Liver (tissue), 9 donors: ENCODE data around the gene RALGAPB. TPM values are rescaled to one million over a fixed set of nuclear protein-coding genes. Genes with fewer than 3 reads are reported as not detected.

Source experiments
- DNase-seq: peaks from one replicate; pipeline ENCODE4 v3.0.0-alpha.2; 2017; ENCODE audit warnings: low spot score
- H3K27ac ChIP-seq, 2 donors: one replicate each; pipeline ENCODE4 v1.7.0; 2013; ENCODE audit warnings: inconsistent platforms in 2 of 2, low read length in 2 of 2, control low read depth in 1 of 2, low read depth in 1 of 2, mild to moderate bottlenecking in 1 of 2
- H3K27me3 ChIP-seq, 4 donors: one replicate each; pipeline versions ENCODE4 v1.6.1 to v1.7.0; 2013; ENCODE audit warnings: low read length in 3 of 4, inconsistent platforms in 1 of 4, mild to moderate bottlenecking in 1 of 4, moderate library complexity in 1 of 4; ENCODE audit not compliant: control insufficient read depth in 4 of 4, insufficient read depth in 4 of 4
- H3K36me3 ChIP-seq, 4 donors: one replicate each; pipeline versions ENCODE4 v1.6.1 to v1.7.0; 2013; ENCODE audit warnings: low read length in 3 of 4, mild to moderate bottlenecking in 3 of 4, low read depth in 1 of 4, moderate library complexity in 1 of 4; ENCODE audit not compliant: control insufficient read depth in 4 of 4, insufficient read depth in 3 of 4
- H3K4me1 ChIP-seq, 4 donors: one replicate each; pipeline versions ENCODE4 v1.6.1 to v1.7.0; 2013; ENCODE audit warnings: low read length in 3 of 4, mild to moderate bottlenecking in 3 of 4, moderate library complexity in 1 of 4; ENCODE audit not compliant: control insufficient read depth in 4 of 4, insufficient read depth in 4 of 4
- H3K4me3 ChIP-seq, 3 donors: one replicate each; pipeline versions ENCODE4 v1.6.1 to v1.7.0; 2013; ENCODE audit warnings: low read length in 3 of 3, control low read depth in 1 of 3, low read depth in 1 of 3, mild to moderate bottlenecking in 1 of 3
- H3K9ac ChIP-seq, 2 donors: one replicate each; pipeline ENCODE4 v1.7.0; 2013; ENCODE audit warnings: low read length in 2 of 2, mild to moderate bottlenecking in 2 of 2, moderate library complexity in 2 of 2, control low read depth in 1 of 2, low read depth in 1 of 2
- H3K9me3 ChIP-seq, 4 donors: one replicate each; pipeline versions ENCODE4 v1.6.1 to v1.7.0; 2013; ENCODE audit warnings: low read length in 3 of 4; ENCODE audit not compliant: control insufficient read depth in 4 of 4
- CTCF ChIP-seq: fragments of 150-350 bp; IDR thresholded peaks from 2 replicates; pipeline ENCODE4 v1.5.1; 2017; ENCODE audit warnings: improper control_type of control experiment, low read depth, low read length; ENCODE audit not compliant: missing input control
- EGR1 ChIP-seq, 2 donors: IDR thresholded peaks; 2 replicates each; pipeline ENCODE4 v1.6.1; 2016 to 2018; ENCODE audit warnings: antibody characterized with exemption in 2 of 2, low read depth in 2 of 2
- FOXA1 ChIP-seq: IDR thresholded peaks from 2 replicates; pipeline ENCODE4 v1.6.1; 2016; ENCODE audit warnings: antibody characterized with exemption
- FOXA2 ChIP-seq: IDR thresholded peaks from 2 replicates; pipeline ENCODE4 v1.6.1; 2016; ENCODE audit warnings: antibody characterized with exemption
- GABPA ChIP-seq, 2 donors: IDR thresholded peaks in 1 of 2; conservative IDR thresholded peaks in 1 of 2; 2 replicates each; pipeline ENCODE4 v1.6.1; 2016; ENCODE audit warnings: antibody characterized with exemption in 2 of 2, mild to moderate bottlenecking in 1 of 2, moderate library complexity in 1 of 2
- HNF4A ChIP-seq, 2 donors: conservative IDR thresholded peaks; 2 replicates each; pipeline ENCODE4 v1.6.1; 2016; ENCODE audit warnings: antibody characterized with exemption in 2 of 2, mild to moderate bottlenecking in 2 of 2
- HNF4G ChIP-seq: IDR thresholded peaks from 2 replicates; pipeline ENCODE4 v1.6.1; 2016; ENCODE audit warnings: antibody characterized with exemption
- JUND ChIP-seq, 2 donors: IDR thresholded peaks; 2 replicates each; pipeline ENCODE4 v1.6.1; 2016; ENCODE audit warnings: antibody characterized with exemption in 2 of 2
- MAX ChIP-seq: IDR thresholded peaks from 2 replicates; pipeline ENCODE4 v1.6.1; 2016; ENCODE audit warnings: antibody characterized with exemption
- NR2F2 ChIP-seq: IDR thresholded peaks from 2 replicates; pipeline ENCODE4 v1.6.1; 2016; ENCODE audit warnings: antibody characterized with exemption
- RAD21 ChIP-seq, 2 donors: IDR thresholded peaks; 2 replicates each; pipeline ENCODE4 v1.6.1; 2016; ENCODE audit warnings: antibody characterized with exemption in 2 of 2, mild to moderate bottlenecking in 2 of 2
- RXRA ChIP-seq, 2 donors: IDR thresholded peaks; 2 replicates each; pipeline ENCODE4 v1.6.1; 2017 to 2018; ENCODE audit warnings: antibody characterized with exemption in 2 of 2, mild to moderate bottlenecking in 1 of 2
- SP1 ChIP-seq: IDR thresholded peaks from 2 replicates; pipeline ENCODE4 v1.6.1; 2018; ENCODE audit warnings: antibody characterized with exemption, mild to moderate bottlenecking
- TAF1 ChIP-seq: conservative IDR thresholded peaks from 2 replicates; pipeline ENCODE4 v1.6.1; 2016; ENCODE audit warnings: antibody characterized with exemption, mild to moderate bottlenecking
- YY1 ChIP-seq: IDR thresholded peaks from 2 replicates; pipeline ENCODE4 v1.6.1; 2016; ENCODE audit warnings: antibody characterized with exemption, mild to moderate bottlenecking
- ZBTB33 ChIP-seq: IDR thresholded peaks from 2 replicates; pipeline ENCODE4 v1.6.1; 2016; ENCODE audit warnings: antibody characterized with exemption
- WGBS: extraction: QIAGEN DNeasy Blood & Tissue Kit; methylation state at CpG from one replicate; pipeline ENCODE4 v1.1.7; 2013; 5-methylcytosine and 5-hydroxymethylcytosine counted together
- polyA plus RNA-seq, 2 donors: library from polyadenylated mRNA; stranded (reverse) in 1 of 2; unstranded in 1 of 2; fragments of 200-250 nt in 1 of 2; fragments of >200 nt in 1 of 2; fragmentation: Nextera tagmentation in 1 of 2; extraction: Ambion mirVana in 1 of 2; gene quantifications; one replicate each; pipeline versions ENCODE4 v1.2.1 to v1.2.3, GENCODE V29; 2013 to 2015
- total RNA-seq, 2 donors: library from RNA; depleted of rRNA; stranded (reverse); fragments of >200 nt; gene quantifications; one replicate each; pipeline ENCODE4 v1.2.3, GENCODE V29; 2014
- TF ChIP-seq, protein P1 (sequence below): IDR thresholded peaks from 2 replicates; pipeline ENCODE4 v1.6.1; 2016; ENCODE audit warnings: antibody characterized with exemption
- TF ChIP-seq, protein P2 (sequence below): IDR thresholded peaks from 2 replicates; pipeline ENCODE4 v1.6.1; 2016; ENCODE audit warnings: antibody characterized with exemption, mild to moderate bottlenecking
- donor health status: healthy.
- donor health status: healthy.
- donor health status: healthy.
- donor health status: healthy.
- donor health status: healthy.

RALGAPB gene
- total and polyA plus RNA-seq, 4 donors, result 4.3 to 19.7 (median 9.5) TPM

DNA sequence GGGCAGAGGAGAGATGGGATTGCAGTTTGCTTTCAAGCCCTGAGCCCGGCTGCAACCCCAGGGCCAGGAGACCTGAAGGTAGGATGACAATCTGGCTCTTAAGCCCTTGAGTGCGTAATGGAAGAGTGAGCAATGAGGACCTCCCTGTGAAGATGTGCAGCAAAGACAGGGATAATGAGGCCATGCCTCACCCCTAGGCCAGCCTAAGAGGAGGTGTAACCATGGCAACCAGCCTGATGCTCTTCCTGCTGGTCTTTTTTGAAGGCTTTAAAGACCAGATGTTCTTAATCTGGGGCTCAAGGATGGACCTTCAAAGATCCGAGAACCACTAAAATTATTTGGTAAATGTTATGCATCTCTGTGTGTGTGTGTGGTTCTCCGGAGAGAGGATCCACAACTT lies 137.2 kb downstream of the RALGAPB start:
- DNase-seq, result no peak
- Histone ChIP-seq H3K4me3 (no peak overlapping the region), H3K36me3 (no peaks in the 10 kb centered on the region), H3K4me1 (no peaks in the 10 kb centered on the region), H3K27me3 (peaks cover 0 to 2% (median 0%) of the 10 kb centered on the region in 4 donors), H3K27ac (no peak overlapping the region), H3K9ac (no peak overlapping the region), H3K9me3 (no peaks in the 10 kb centered on the region)
- WGBS, result 93% methylated on average over 4 of the region's 4 CpGs
- TF ChIP-seq FOXA1 (no peak), RAD21 (IDR thresholded peaks at IDR 0.05) (no peak), MAX (no peak), HNF4A (conservative IDR thresholded peaks at IDR 0.05) (no peak), ZBTB33 (no peak), JUND (IDR thresholded peaks at IDR 0.05) (no peak), CTCF (no peak), NR2F2 (no peak), TAF1 (no peak), EGR1 (IDR thresholded peaks at IDR 0.05; ENCODE audit: low read depth in 2 of 2) (no peak), RXRA (IDR thresholded peaks at IDR 0.05) (no peak), GABPA (IDR thresholded peaks at IDR 0.05 in 1 of 2, conservative IDR thresholded peaks at IDR 0.05 in 1 of 2) (no peak), YY1 (no peak), SP1 (no peak), FOXA2 (no peak), HNF4G (no peak)
- TF ChIP-seq, protein P1, sequence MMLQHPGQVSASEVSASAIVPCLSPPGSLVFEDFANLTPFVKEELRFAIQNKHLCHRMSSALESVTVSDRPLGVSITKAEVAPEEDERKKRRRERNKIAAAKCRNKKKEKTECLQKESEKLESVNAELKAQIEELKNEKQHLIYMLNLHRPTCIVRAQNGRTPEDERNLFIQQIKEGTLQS, result no peak
- TF ChIP-seq, protein P2, sequence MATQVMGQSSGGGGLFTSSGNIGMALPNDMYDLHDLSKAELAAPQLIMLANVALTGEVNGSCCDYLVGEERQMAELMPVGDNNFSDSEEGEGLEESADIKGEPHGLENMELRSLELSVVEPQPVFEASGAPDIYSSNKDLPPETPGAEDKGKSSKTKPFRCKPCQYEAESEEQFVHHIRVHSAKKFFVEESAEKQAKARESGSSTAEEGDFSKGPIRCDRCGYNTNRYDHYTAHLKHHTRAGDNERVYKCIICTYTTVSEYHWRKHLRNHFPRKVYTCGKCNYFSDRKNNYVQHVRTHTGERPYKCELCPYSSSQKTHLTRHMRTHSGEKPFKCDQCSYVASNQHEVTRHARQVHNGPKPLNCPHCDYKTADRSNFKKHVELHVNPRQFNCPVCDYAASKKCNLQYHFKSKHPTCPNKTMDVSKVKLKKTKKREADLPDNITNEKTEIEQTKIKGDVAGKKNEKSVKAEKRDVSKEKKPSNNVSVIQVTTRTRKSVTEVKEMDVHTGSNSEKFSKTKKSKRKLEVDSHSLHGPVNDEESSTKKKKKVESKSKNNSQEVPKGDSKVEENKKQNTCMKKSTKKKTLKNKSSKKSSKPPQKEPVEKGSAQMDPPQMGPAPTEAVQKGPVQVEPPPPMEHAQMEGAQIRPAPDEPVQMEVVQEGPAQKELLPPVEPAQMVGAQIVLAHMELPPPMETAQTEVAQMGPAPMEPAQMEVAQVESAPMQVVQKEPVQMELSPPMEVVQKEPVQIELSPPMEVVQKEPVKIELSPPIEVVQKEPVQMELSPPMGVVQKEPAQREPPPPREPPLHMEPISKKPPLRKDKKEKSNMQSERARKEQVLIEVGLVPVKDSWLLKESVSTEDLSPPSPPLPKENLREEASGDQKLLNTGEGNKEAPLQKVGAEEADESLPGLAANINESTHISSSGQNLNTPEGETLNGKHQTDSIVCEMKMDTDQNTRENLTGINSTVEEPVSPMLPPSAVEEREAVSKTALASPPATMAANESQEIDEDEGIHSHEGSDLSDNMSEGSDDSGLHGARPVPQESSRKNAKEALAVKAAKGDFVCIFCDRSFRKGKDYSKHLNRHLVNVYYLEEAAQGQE, result no peak
